ENCODE measurements around the gene STK25.

Gene STK25

GRCh38 chr2:241498115-241499070 lies 10.0 kb downstream of the STK25 start:
- H3K36me3 ChIP-seq (ENCODE audit: low read length) = no peaks in the 10 kb centered on the region
- no peaks in the 10 kb centered on the region for H3K9me2 ChIP-seq (replicated peaks; ENCODE audit: insufficient read depth, low read length)
- no peaks in the 10 kb centered on the region for H3K9me3 ChIP-seq (ENCODE audit: insufficient read depth, low read length)
- H3K79me2 ChIP-seq (ENCODE audit: insufficient read depth, low read length) = no peaks in the 10 kb centered on the region
- no peaks in the 10 kb centered on the region for H3F3A ChIP-seq (ENCODE audit: insufficient read depth)
- no peak overlapping the region for H3K27ac ChIP-seq (ENCODE audit: low read depth, low read length)
- H2AFZ ChIP-seq (ENCODE audit: low read depth, low read length, severe bottlenecking) = no peak overlapping the region
- H3K27me3 ChIP-seq (ENCODE audit: low read length) = no peaks in the 10 kb centered on the region
- no peak overlapping the region for H3K4me3 ChIP-seq (ENCODE audit: insufficient read depth, low read length, poor library complexity, severe bottlenecking)
- H3K4me2 ChIP-seq (ENCODE audit: low read depth, low read length, poor library complexity, severe bottlenecking) = no peak overlapping the region
- no peak overlapping the region for H3K9ac ChIP-seq (ENCODE audit: low read length)
- H4K20me1 ChIP-seq (ENCODE audit: low read depth, low read length) = no peaks in the 10 kb centered on the region
- no peak for TF ChIP-seq CTCF (IDR thresholded peaks at IDR 0.05; ENCODE audit: insufficient read depth, low read length, poor library complexity, severe bottlenecking)
- no peak for TF ChIP-seq EZH2phosphoT487 (conservative IDR thresholded peaks at IDR 0.05; ENCODE audit: low read length)

GRCh38 chr2:241496904-241497877 lies 11.2 kb downstream of the STK25 start:
- no peaks in the 10 kb centered on the region for H3K36me3 ChIP-seq (ENCODE audit: low read length)

More at GRCh38 chr2:241496904-241497877, 11.2 kb downstream of the STK25 start:
- H3K9me3 ChIP-seq (ENCODE audit: insufficient read depth, low read length) = no peaks in the 10 kb centered on the region
- no peak overlapping the region for H3K4me2 ChIP-seq (ENCODE audit: low read depth, low read length, poor library complexity, severe bottlenecking)
- H4K20me1 ChIP-seq (ENCODE audit: low read depth, low read length) = no peaks in the 10 kb centered on the region
- no peak overlapping the region for H3K27ac ChIP-seq (ENCODE audit: low read depth, low read length)
- no peak for TF ChIP-seq EZH2phosphoT487 (conservative IDR thresholded peaks at IDR 0.05; ENCODE audit: low read length)
- TF ChIP-seq CTCF (IDR thresholded peaks at IDR 0.05; ENCODE audit: insufficient read depth, low read length, poor library complexity, severe bottlenecking) = no peak
- no peak overlapping the region for H2AFZ ChIP-seq (ENCODE audit: low read depth, low read length, severe bottlenecking)
- no peaks in the 10 kb centered on the region for H3K79me2 ChIP-seq (ENCODE audit: insufficient read depth, low read length)
- H3F3A ChIP-seq (ENCODE audit: insufficient read depth) = no peaks in the 10 kb centered on the region
- H3K9me2 ChIP-seq (replicated peaks; ENCODE audit: insufficient read depth, low read length) = no peaks in the 10 kb centered on the region
- H3K4me3 ChIP-seq (ENCODE audit: insufficient read depth, low read length, poor library complexity, severe bottlenecking) = no peak overlapping the region
- no peaks in the 10 kb centered on the region for H3K27me3 ChIP-seq (ENCODE audit: low read length)
- H3K9ac ChIP-seq (ENCODE audit: low read length) = no peak overlapping the region
